ENCODE measurements around the gene FLRT1. TPM values are rescaled to one million over a fixed set of nuclear protein-coding genes. Genes with fewer than 3 reads are reported as not detected.

Gene FLRT1
- total RNA-seq, 2 donors from 2014 or later = not detected

DNA sequence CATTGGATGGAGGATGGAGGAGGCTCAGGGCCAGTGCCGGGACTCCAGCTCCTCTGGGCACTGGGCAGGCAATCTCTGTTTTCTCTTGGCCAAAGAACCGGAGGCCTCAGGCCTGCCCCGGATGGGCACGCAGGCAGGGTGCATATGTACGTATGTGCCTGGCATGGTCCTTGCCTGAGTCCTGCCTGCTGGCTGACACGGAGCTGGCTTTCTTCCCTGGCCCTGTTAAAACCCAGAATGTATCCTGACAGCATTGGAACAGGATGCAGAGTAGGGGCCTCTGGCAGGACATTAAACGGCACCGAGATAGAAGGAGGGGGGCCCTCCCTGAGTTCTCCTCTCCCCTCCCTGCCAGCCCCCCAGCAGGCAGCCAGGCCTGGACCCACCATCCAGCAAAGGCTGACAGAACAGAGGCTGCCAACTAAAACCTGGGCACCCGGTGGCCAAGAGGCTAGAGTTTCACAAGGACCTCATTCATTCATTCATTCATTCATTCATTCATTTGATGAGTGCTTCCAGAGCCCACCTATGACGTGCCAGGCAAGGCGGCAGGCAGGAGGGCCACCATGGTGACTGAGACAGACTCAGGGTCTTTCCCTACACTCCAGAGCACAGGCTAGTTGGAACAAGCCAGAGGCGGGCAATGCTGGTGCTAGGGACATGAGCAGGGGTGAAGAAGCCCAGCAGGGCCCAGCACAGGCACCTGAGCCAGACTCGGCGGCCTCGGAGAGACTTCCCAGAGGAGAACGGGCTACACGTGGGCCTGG, 28.8 kb downstream of the FLRT1 start:
- WGBS, 2 experiments (ENCODE audit: insufficient coverage in 1 of 2, insufficient read length in 1 of 2) = 92 to 94% methylated on average over 12 to 17 of the region's 17 CpGs
- Mint-ChIP-seq H3K27me3 (ENCODE audit: insufficient read depth) (peaks cover 50% of the 10 kb centered on the region), H3K27ac (no peak overlapping the region), H3K4me3 (no peak overlapping the region), H3K9me3 (no peaks in the 10 kb centered on the region), H3K36me3 (ENCODE audit: low read depth) (no peaks in the 10 kb centered on the region), H3K4me1 (peaks cover 8% of the 10 kb centered on the region)
- no peak overlapping the region for H3K27ac ChIP-seq (ENCODE audit: low read depth, low read length)
- H3K36me3 ChIP-seq (ENCODE audit: control insufficient read depth, insufficient read depth, low read length) = no peaks in the 10 kb centered on the region
- no peak overlapping the region for H3K4me3 ChIP-seq (ENCODE audit: low read length)
- peaks cover 32% of the 10 kb centered on the region for H3K27me3 ChIP-seq (ENCODE audit: control insufficient read depth, insufficient read depth, low read length, poor library complexity, severe bottlenecking)
- H3K9me3 ChIP-seq (ENCODE audit: control insufficient read depth, low read length) = no peaks in the 10 kb centered on the region
- DNase-seq = no peak
- TF ChIP-seq, protein P1, sequence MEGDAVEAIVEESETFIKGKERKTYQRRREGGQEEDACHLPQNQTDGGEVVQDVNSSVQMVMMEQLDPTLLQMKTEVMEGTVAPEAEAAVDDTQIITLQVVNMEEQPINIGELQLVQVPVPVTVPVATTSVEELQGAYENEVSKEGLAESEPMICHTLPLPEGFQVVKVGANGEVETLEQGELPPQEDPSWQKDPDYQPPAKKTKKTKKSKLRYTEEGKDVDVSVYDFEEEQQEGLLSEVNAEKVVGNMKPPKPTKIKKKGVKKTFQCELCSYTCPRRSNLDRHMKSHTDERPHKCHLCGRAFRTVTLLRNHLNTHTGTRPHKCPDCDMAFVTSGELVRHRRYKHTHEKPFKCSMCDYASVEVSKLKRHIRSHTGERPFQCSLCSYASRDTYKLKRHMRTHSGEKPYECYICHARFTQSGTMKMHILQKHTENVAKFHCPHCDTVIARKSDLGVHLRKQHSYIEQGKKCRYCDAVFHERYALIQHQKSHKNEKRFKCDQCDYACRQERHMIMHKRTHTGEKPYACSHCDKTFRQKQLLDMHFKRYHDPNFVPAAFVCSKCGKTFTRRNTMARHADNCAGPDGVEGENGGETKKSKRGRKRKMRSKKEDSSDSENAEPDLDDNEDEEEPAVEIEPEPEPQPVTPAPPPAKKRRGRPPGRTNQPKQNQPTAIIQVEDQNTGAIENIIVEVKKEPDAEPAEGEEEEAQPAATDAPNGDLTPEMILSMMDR (conservative IDR thresholded peaks at IDR 0.05) = no peak
- no peak overlapping the region for H3K9ac ChIP-seq (ENCODE audit: extremely low read depth, low read length, poor library complexity, severe bottlenecking)
- H3K4me1 ChIP-seq (ENCODE audit: control insufficient read depth, insufficient read depth, low read length) = no peaks in the 10 kb centered on the region

DNA sequence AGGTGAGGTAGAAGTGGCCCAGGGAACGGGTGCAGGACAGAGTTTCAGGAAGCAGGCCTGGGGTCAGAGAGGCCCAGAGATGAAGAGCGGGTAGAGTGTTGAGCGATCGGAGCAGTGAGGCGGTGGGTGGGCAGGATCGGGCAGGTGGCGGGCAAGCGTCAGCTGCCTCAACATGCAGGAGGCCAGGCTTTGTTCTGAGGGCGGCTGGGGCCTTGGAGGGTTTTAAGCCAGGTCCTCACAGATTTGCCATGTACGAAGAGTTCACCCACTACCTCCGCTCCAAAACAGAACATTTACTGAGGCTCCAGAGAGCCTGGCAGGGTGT, 29.4 kb downstream of the FLRT1 start:
- H3K9me3 Mint-ChIP-seq = no peaks in the 10 kb centered on the region
- H3K27me3 Mint-ChIP-seq (ENCODE audit: insufficient read depth) = peaks cover 46% of the 10 kb centered on the region
- TF ChIP-seq, protein P1 (conservative IDR thresholded peaks at IDR 0.05) = no peak
- Histone ChIP-seq H3K27ac (ENCODE audit: low read depth, low read length) (no peak overlapping the region), H3K9me3 (ENCODE audit: control insufficient read depth, low read length) (no peaks in the 10 kb centered on the region), H3K36me3 (ENCODE audit: control insufficient read depth, insufficient read depth, low read length) (no peaks in the 10 kb centered on the region), H3K4me3 (ENCODE audit: low read length) (no peak overlapping the region), H3K27me3 (ENCODE audit: control insufficient read depth, insufficient read depth, low read length, poor library complexity, severe bottlenecking) (peaks cover 26% of the 10 kb centered on the region), H3K4me1 (ENCODE audit: control insufficient read depth, insufficient read depth, low read length) (peaks cover 3% of the 10 kb centered on the region), H3K9ac (ENCODE audit: extremely low read depth, low read length, poor library complexity, severe bottlenecking) (no peak overlapping the region)
- no peaks in the 10 kb centered on the region for H3K36me3 Mint-ChIP-seq (ENCODE audit: low read depth)
- WGBS, 2 experiments (ENCODE audit: insufficient coverage in 1 of 2, insufficient read length in 1 of 2) = 96% methylated on average over 9 to 11 of the region's 11 CpGs
- no peak overlapping the region for H3K4me3 Mint-ChIP-seq
- H3K27ac Mint-ChIP-seq = no peak overlapping the region
- no peak for DNase-seq
- peaks cover 8% of the 10 kb centered on the region for H3K4me1 Mint-ChIP-seq

DNA sequence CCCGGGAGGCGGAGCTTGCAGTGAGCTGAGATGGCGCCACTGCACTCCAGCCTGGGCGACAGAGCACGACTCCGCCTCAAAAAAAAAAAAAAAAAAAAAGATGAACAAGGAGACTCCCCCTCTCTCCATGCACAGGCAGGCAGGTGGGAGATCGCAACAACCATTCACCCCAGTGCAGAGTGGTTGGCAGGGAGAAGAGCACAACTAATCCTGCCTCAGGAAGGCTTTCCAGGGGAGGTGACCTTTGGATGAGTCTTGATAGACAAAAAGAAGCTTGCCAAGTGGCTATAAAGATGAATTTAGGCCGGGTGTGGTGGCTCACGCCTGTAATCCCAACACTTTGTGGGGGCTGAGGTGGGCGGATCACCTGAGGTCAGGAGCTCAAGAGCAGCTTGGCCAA, 30.0 kb downstream of the FLRT1 start:
- peaks cover 10% of the 10 kb centered on the region for H3K4me1 Mint-ChIP-seq
- H3K27ac ChIP-seq (ENCODE audit: low read depth, low read length) = no peak overlapping the region
- no peak overlapping the region for H3K9ac ChIP-seq (ENCODE audit: extremely low read depth, low read length, poor library complexity, severe bottlenecking)
- WGBS, 2 experiments (ENCODE audit: insufficient coverage in 1 of 2, insufficient read length in 1 of 2) = 97 to 98% methylated on average over 7 of the region's 10 CpGs
- no peak overlapping the region for H3K27ac Mint-ChIP-seq
- H3K9me3 ChIP-seq (ENCODE audit: control insufficient read depth, low read length) = no peaks in the 10 kb centered on the region
- DNase-seq = no peak
- H3K4me3 ChIP-seq (ENCODE audit: low read length) = no peak overlapping the region
- H3K4me1 ChIP-seq (ENCODE audit: control insufficient read depth, insufficient read depth, low read length) = peaks cover 4% of the 10 kb centered on the region
- H3K27me3 ChIP-seq (ENCODE audit: control insufficient read depth, insufficient read depth, low read length, poor library complexity, severe bottlenecking) = peaks cover 21% of the 10 kb centered on the region
- H3K27me3 Mint-ChIP-seq (ENCODE audit: insufficient read depth) = peaks cover 41% of the 10 kb centered on the region
- no peaks in the 10 kb centered on the region for H3K36me3 Mint-ChIP-seq (ENCODE audit: low read depth)
- no peaks in the 10 kb centered on the region for H3K36me3 ChIP-seq (ENCODE audit: control insufficient read depth, insufficient read depth, low read length)
- no peak overlapping the region for H3K4me3 Mint-ChIP-seq
- no peaks in the 10 kb centered on the region for H3K9me3 Mint-ChIP-seq
- TF ChIP-seq, protein P1 (conservative IDR thresholded peaks at IDR 0.05) = no peak
